GM12892 (cell line): ENCODE results near the gene SIRT4.
"Not testable (repeated sequence)": the region's sequence is repeated elsewhere in the genome, so short reads cannot be mapped to it uniquely, and the experiment has no call there.

Experiments used
- POLR2A ChIP-seq: IDR thresholded peaks from 2 replicates; pipeline ENCODE4 v1.6.1; 2011; ENCODE audit warnings: low read depth, low read length, control low read depth
- POLR2AphosphoS5 ChIP-seq: IDR thresholded peaks from 2 replicates; pipeline ENCODE4 v1.6.1; 2011; ENCODE audit warnings: low read depth, low read length, control low read depth

DNA sequence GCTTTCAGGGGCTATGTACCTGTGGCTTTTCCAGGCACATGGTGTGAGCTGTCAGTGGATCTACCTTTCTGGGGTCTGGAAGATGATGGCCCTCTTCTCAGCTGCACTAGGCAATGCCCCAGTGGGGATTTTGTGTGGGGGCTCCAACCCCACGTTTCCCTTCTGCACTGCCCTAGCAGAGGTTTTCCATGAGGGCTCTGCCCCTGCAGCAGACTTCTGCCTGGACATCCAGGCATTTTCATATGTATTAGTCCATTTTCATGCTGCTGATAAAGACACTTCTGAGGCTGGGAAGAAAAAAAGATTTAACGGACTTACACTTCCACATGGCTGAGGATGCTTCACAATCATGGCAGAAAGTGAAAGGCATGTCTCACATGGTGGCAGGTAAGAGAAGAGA lies 34.3 kb downstream of the SIRT4 start:
- not testable (repeated sequence) for TF ChIP-seq POLR2A, POLR2AphosphoS5
